ENCODE results near the gene IVD. TPM values are rescaled to one million over a fixed set of nuclear protein-coding genes. Genes with fewer than 3 reads are reported as not detected.

IVD gene
- polyA plus RNA-seq, 1 donor (not counting 4 experiments of a cell fraction or from before 2014, with no cell fraction given), result 13.0 TPM

DNA sequence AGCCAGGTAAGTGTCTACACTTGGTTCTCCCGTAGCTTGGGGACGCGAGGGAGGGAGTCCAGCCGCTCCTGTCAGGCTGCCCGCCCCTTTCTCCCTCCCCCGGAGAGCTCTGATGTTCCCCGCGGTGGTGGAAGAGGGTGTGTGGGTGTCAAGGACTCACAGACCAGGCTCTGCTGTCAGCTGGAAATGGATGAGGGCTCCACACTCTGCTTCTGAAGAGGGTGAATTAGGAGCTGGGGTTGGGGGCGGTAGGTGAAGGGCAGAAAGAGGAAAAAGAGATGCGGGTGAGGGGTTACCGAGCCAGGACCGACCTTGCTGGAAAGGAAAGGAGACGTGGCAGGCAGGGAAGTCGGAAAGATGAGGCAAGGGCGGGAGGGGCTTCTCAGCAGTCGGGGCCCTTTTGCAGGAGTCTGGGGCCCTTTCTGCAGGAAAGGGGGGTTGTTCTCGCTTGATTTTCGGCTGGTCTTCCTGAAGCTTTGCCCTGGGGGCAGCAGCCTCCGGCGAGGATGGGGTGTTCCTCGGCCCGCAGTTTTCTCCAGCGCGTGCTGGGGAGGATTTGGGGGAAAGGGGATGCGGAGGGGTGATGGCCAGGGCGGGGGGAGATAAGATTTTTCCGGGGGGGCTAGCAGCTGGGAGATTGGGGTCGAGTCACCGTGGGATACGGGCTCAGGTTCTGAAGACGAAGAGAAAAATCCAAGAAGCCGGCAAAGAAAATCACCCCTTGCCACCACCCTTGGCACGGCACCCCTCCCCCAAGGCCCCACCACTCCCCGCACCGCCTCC, 34.6 kb downstream of the IVD start:
- H3K79me2 ChIP-seq (ENCODE audit: control insufficient read depth, insufficient read depth, low read length), result peaks cover 19% of the 10 kb centered on the region
- H3K9me3 ChIP-seq (ENCODE audit: control insufficient read depth, low read depth, low read length), result no peaks in the 10 kb centered on the region
- TF ChIP-seq, protein P1, sequence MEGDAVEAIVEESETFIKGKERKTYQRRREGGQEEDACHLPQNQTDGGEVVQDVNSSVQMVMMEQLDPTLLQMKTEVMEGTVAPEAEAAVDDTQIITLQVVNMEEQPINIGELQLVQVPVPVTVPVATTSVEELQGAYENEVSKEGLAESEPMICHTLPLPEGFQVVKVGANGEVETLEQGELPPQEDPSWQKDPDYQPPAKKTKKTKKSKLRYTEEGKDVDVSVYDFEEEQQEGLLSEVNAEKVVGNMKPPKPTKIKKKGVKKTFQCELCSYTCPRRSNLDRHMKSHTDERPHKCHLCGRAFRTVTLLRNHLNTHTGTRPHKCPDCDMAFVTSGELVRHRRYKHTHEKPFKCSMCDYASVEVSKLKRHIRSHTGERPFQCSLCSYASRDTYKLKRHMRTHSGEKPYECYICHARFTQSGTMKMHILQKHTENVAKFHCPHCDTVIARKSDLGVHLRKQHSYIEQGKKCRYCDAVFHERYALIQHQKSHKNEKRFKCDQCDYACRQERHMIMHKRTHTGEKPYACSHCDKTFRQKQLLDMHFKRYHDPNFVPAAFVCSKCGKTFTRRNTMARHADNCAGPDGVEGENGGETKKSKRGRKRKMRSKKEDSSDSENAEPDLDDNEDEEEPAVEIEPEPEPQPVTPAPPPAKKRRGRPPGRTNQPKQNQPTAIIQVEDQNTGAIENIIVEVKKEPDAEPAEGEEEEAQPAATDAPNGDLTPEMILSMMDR (optimal IDR thresholded peaks at IDR 0.05 in 1 of 3, IDR thresholded peaks at IDR 0.05 in 1 of 3, conservative IDR thresholded peaks at IDR 0.05 in 1 of 3; ENCODE audit: extremely low read depth in 1 of 3, insufficient read depth in 2 of 3, low read length in 3 of 3), result peak in 1 of 3 experiments; percentile 6
- TF ChIP-seq EZH2 (IDR thresholded peaks at IDR 0.05; ENCODE audit: low read length), result no peak
- no peaks in the 10 kb centered on the region for H3K9me1 ChIP-seq (ENCODE audit: control insufficient read depth, extremely low read depth, insufficient read depth, low read length)
- DNase-seq (ENCODE audit: low read depth, low spot score) (no peak), FAIRE-seq (no peak)
- peaks cover 38% of the 10 kb centered on the region for H3K27me3 ChIP-seq (ENCODE audit: control insufficient read depth, extremely low read depth, insufficient read depth, low read length)
- no peaks in the 10 kb centered on the region for H3K36me3 ChIP-seq (ENCODE audit: control insufficient read depth in 2 of 2, extremely low read depth in 1 of 2, insufficient read depth in 2 of 2, low read length in 2 of 2)
- peaks cover 3% of the 10 kb centered on the region for H4K20me1 ChIP-seq (ENCODE audit: control insufficient read depth, extremely low read depth, insufficient read depth, low read length)
- dilution Hi-C loops (cut with MboI; ENCODE audit: extremely low pct_ligation_motif_present, low sequenced_read_pairs), result no loop called here
- peak overlapping the region; percentile 75 to 77 (median 75) for H3K4me3 ChIP-seq (ENCODE audit: control insufficient read depth in 2 of 3, extremely low read depth in 1 of 3, insufficient read depth in 2 of 3, low read depth in 1 of 3, low read length in 3 of 3)
- H3K4me1 ChIP-seq (ENCODE audit: control insufficient read depth, extremely low read depth, insufficient read depth, low read length), result peaks cover 26% of the 10 kb centered on the region
- no peak overlapping the region for H3K27ac ChIP-seq (ENCODE audit: control insufficient read depth, insufficient read depth, low read length)
- peak overlapping the region; percentile 42 for H3K9ac ChIP-seq (ENCODE audit: control insufficient read depth, extremely low read depth, insufficient read depth, low read length)
- peak overlapping the region; percentile 90 for H3K4me2 ChIP-seq (ENCODE audit: control insufficient read depth, extremely low read depth, insufficient read depth, low read depth, low read length)
- H2AFZ ChIP-seq (ENCODE audit: control insufficient read depth, low read length), result peak overlapping the region; percentile 78

DNA sequence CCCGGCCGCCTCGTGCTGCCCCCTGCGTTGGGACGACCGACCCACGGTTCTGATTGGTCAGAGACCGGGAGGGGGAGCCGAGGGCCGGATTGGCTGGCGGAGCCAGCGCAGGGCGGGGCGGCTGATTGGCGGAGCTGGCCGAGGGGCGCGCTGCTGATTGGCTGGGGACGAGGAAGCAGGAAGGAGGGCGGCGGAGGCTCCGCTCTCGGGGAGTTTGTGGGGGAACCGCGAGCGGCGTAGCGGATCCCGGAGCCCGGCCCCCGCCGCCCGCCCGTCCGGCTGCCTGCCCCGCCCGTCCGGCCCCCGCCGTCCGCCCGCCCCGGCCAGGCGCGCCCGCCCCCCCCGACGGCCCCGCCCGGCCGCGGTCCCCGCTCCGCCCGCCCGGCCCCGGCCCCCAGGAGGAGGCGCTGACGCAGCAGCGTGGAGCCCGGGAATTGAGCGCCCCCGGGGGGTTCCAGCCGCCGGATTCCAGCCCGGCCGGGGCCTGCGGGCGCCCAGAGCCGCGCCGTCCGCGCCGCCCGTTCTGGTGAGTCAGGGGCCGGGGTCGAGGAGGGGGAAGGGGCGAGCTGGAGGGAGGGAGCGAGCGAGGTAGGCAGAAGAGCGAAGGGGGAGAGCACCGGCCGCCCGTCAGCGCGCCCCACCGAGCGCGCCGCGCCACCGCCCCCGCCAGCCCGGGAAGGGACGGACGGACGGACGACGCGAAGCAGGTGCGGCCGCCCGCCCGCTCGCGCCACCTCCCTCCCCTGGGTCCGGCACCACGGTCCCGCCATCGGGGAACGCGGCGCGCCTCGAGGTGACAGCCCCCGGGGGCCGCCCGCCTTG, 35.4 kb downstream of the IVD start, which contains the start of gene BAHD1:
Gene BAHD1 (plus strand): TSS at position 211 of the 822 bp plus-strand sequence. CDS start 17,512 bp downstream, outside the sequence.
- Histone ChIP-seq H3K4me2 (ENCODE audit: control insufficient read depth, extremely low read depth, insufficient read depth, low read depth, low read length) (peak within 1 kb of the TSS; percentile 90), H4K20me1 (ENCODE audit: control insufficient read depth, extremely low read depth, insufficient read depth, low read length) (peaks cover 3% of the 10 kb centered on the region), H2AFZ (ENCODE audit: control insufficient read depth, low read length) (peak within 1 kb of the TSS; percentile 78), H3K36me3 (ENCODE audit: control insufficient read depth in 2 of 2, extremely low read depth in 1 of 2, insufficient read depth in 2 of 2, low read length in 2 of 2) (peaks cover 0 to under 1% of the 10 kb centered on the region in 2 experiments), H3K4me3 (ENCODE audit: control insufficient read depth in 2 of 3, extremely low read depth in 1 of 3, insufficient read depth in 2 of 3, low read depth in 1 of 3, low read length in 3 of 3) (peak within 1 kb of the TSS; percentile 75 to 77 (median 75)), H3K27me3 (ENCODE audit: control insufficient read depth, extremely low read depth, insufficient read depth, low read length) (peaks cover 30% of the 10 kb centered on the region), H3K4me1 (ENCODE audit: control insufficient read depth, extremely low read depth, insufficient read depth, low read length) (peaks cover 32% of the 10 kb centered on the region), H3K9me3 (ENCODE audit: control insufficient read depth, low read depth, low read length) (no peaks in the 10 kb centered on the region), H3K9me1 (ENCODE audit: control insufficient read depth, extremely low read depth, insufficient read depth, low read length) (no peaks in the 10 kb centered on the region), H3K9ac (ENCODE audit: control insufficient read depth, extremely low read depth, insufficient read depth, low read length) (peak within 1 kb of the TSS; percentile 61), H3K79me2 (ENCODE audit: control insufficient read depth, insufficient read depth, low read length) (peaks cover 24% of the 10 kb centered on the region), H3K27ac (ENCODE audit: control insufficient read depth, insufficient read depth, low read length) (no peak within 1 kb of the TSS)
- dilution Hi-C loops (cut with MboI; ENCODE audit: extremely low pct_ligation_motif_present, low sequenced_read_pairs), result no loop called here
- DNase-seq (ENCODE audit: low read depth, low spot score), result peak; percentile 69
- no peak for FAIRE-seq
- no peak for TF ChIP-seq EZH2 (IDR thresholded peaks at IDR 0.05; ENCODE audit: low read length)
- TF ChIP-seq, protein P1 (optimal IDR thresholded peaks at IDR 0.05 in 1 of 3, IDR thresholded peaks at IDR 0.05 in 1 of 3, conservative IDR thresholded peaks at IDR 0.05 in 1 of 3; ENCODE audit: extremely low read depth in 1 of 3, insufficient read depth in 2 of 3, low read length in 3 of 3), result peak in 2 of 3 experiments; percentile 3 to 16

All from keratinocyte (primary cell).